ENCODE measurements around the gene RACGAP1.

DNA sequence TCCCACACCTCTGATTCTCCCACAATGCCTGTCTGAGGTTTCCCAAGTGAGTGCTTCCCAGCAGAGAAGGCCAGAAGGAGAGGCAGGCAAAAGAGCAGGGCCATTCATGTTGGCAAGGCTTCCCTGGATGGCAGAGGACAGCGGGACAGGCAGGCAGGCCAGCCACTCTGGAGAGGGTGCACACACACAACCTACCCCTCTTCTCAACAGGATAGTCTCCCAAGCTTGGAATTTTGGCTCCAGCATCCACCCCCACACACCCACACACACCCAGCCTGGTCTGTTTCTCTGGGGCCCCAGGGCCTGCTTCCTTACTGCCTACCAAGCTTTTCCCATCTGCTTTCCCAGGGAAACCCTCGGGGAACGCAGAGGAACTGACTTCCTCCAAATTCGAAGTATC, 15.4 kb upstream of the RACGAP1 start:
- TF ChIP-seq GATA2 (IDR thresholded peaks at IDR 0.05; ENCODE audit: low read depth, low read length): no peak
- TF ChIP-seq GATA3 (IDR thresholded peaks at IDR 0.05; ENCODE audit: low read depth, low read length): no peak

Data from SH-SY5Y (cell line).